Measurements from ENCODE around the gene CYTH1. TPM values are rescaled to one million over a fixed set of nuclear protein-coding genes. Genes with fewer than 3 reads are reported as not detected.

Gene CYTH1
- total RNA-seq, 1 experiment from 2014 or later = 34.3 TPM

DNA sequence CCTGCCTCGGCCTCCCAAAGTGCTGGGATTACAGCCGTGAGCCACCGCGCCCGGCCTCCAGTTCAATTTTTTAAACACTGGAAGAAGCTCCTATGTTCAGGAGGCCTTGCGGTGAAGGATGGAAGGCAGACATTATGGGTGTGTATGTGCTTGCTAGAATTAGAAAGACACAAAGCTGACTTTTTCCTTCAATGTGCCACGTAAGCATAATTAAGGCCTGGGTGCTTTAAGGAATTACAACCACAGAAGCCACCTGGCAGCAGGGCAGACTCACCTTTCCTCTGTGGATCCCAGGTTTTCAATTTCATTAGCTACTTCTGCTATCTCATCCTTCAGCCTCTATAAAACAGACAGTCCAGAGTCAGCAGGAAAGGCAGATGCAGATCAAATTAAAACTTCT, 74.2 kb downstream of the CYTH1 start:
- H3K27ac ChIP-seq (ENCODE audit: low read depth, low read length) = no peak overlapping the region
- peaks cover 8 to 14% of the 10 kb centered on the region in 2 experiments for H3K4me1 ChIP-seq (ENCODE audit: control insufficient read depth in 1 of 2, insufficient read depth in 2 of 2, low read length in 2 of 2)
- CTCF ChIA-PET = interaction anchor here (0.6 to 5.4 kb wide), 12 partner anchors 9 to 262 kb away, joined by 3 to 41 read pairs (median 4); no protein-coding TSS in a partner anchor
- no peaks in the 10 kb centered on the region for H4K20me1 ChIP-seq (ENCODE audit: insufficient read depth)
- RAD21 ChIA-PET (ENCODE audit: low non-redundant PET in 1 of 2, low total read pairs in 2 of 2, uncharacterized antibody in 2 of 2, unreplicated experiment in 2 of 2) = interaction anchor here (0.6 to 1.8 kb wide), 5 partner anchors 28 to 211 kb away, joined by 3 to 9 read pairs (median 5); no protein-coding TSS in a partner anchor
- no peaks in the 10 kb centered on the region for H3K9me3 ChIP-seq (ENCODE audit: control insufficient read depth in 1 of 2, insufficient read depth in 1 of 2, low read depth in 1 of 2, low read length in 2 of 2)
- no peaks in the 10 kb centered on the region for H3K27me3 ChIP-seq (ENCODE audit: insufficient read depth, low read length)
- H3K79me2 ChIP-seq (ENCODE audit: insufficient read depth, low read length) = peaks cover 3% of the 10 kb centered on the region; the same call in 1 of the 2 replicates
- no peak overlapping the region for H3K4me3 ChIP-seq (replicated peaks in 1 of 2; ENCODE audit: low read depth in 1 of 2, low read length in 2 of 2)
- H3K9ac ChIP-seq (ENCODE audit: low read length) = no peak overlapping the region
- peak; percentile 7; the same call in 1 of the 2 replicates for ATAC-seq
- H3K36me3 ChIP-seq (ENCODE audit: control insufficient read depth in 1 of 2, insufficient read depth in 2 of 2, low read length in 2 of 2) = no peaks in the 10 kb centered on the region
- no peak overlapping the region for H2AFZ ChIP-seq (ENCODE audit: low read depth, low read length, poor library complexity, severe bottlenecking)
- intact Hi-C loops (cut with micrococcal nuclease) = loop anchor here (1.0 to 5.0 kb wide), 3 partner anchors 211 to 346 kb away; partner anchors contain the start of gene SOCS3
- TF ChIP-seq SRF (IDR thresholded peaks at IDR 0.05; ENCODE audit: low read depth) (no peak), ZNF274 (IDR thresholded peaks at IDR 0.05; ENCODE audit: low read depth, low read length) (no peak), CBX3 (IDR thresholded peaks at IDR 0.05; ENCODE audit: low read depth) (no peak), SIN3A (IDR thresholded peaks at IDR 0.05; ENCODE audit: low read depth) (no peak), FOSL1 (IDR thresholded peaks at IDR 0.05; ENCODE audit: low read depth) (no peak), ELF1 (IDR thresholded peaks at IDR 0.05; ENCODE audit: borderline replicate concordance, low read depth) (no peak)
- DNase-seq (ENCODE audit: low read depth, low spot score) = no peak
- H3K4me2 ChIP-seq (ENCODE audit: low read length) = no peak overlapping the region
- POLR2A ChIA-PET = no interaction called here
- H3K9me2 ChIP-seq (ENCODE audit: insufficient read depth) = no peaks in the 10 kb centered on the region
- BruUV-seq (replicated peaks) = no TSS peak

DNA sequence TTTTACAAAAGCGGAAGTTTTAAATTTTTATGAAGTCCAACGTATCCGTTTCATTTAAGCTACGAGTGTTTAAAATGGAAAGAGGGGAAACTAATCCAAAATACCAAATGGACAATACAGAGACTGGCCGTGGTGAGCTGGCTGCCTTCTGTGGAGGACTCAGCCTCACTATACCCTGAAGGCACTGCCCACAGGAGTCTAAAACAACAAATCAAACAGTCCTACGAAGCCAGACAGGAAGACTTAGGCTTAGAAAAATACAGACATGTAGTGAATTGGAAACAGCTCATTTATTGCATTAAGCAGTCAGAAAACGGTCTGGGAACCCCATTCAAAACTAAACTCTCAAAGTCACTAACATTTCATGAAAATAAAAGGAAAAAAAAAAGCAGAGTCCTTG, 75.1 kb downstream of the CYTH1 start:
- no peaks in the 10 kb centered on the region for H4K20me1 ChIP-seq (ENCODE audit: insufficient read depth)
- no peaks in the 10 kb centered on the region for H3K9me3 ChIP-seq (ENCODE audit: control insufficient read depth in 1 of 2, insufficient read depth in 1 of 2, low read depth in 1 of 2, low read length in 2 of 2)
- ChIA-PET POLR2A (no interaction called here), CTCF (interaction anchor here (0.9 to 5.4 kb wide), 5 partner anchors 10 to 289 kb away, joined by 3 to 41 read pairs (median 3); no protein-coding TSS in a partner anchor), RAD21 (ENCODE audit: low non-redundant PET in 1 of 2, low total read pairs in 2 of 2, uncharacterized antibody in 2 of 2, unreplicated experiment in 2 of 2) (interaction anchor here (1.3 to 1.8 kb wide), 2 partner anchors 210 kb away, joined by 5 to 9 read pairs; no protein-coding TSS in a partner anchor)
- peaks cover 8 to 14% of the 10 kb centered on the region in 2 experiments for H3K4me1 ChIP-seq (ENCODE audit: control insufficient read depth in 1 of 2, insufficient read depth in 2 of 2, low read length in 2 of 2)
- H3K79me2 ChIP-seq (ENCODE audit: insufficient read depth, low read length) = peaks cover 3% of the 10 kb centered on the region; the same call in 1 of the 2 replicates
- H2AFZ ChIP-seq (ENCODE audit: low read depth, low read length, poor library complexity, severe bottlenecking) = no peak overlapping the region
- no peak for TF ChIP-seq REST (IDR thresholded peaks at IDR 0.05; ENCODE audit: low read depth)
- no peak for TF ChIP-seq RAD21 (IDR thresholded peaks at IDR 0.05; ENCODE audit: low read depth)
- no peak for TF ChIP-seq ATF3 (IDR thresholded peaks at IDR 0.05)
- no peak for TF ChIP-seq EZH2 (IDR thresholded peaks at IDR 0.05)
- TF ChIP-seq EZH2phosphoT487 (IDR thresholded peaks at IDR 0.05; ENCODE audit: borderline replicate concordance) = no peak
- no peak for TF ChIP-seq JUND (IDR thresholded peaks at IDR 0.05)
- peaks cover 0 to 1% of the 10 kb centered on the region in 2 experiments; a peak in 1 of 4 replicates for H3K36me3 ChIP-seq (ENCODE audit: control insufficient read depth in 1 of 2, insufficient read depth in 2 of 2, low read length in 2 of 2)
- no peak overlapping the region for H3K4me3 ChIP-seq (replicated peaks in 1 of 2; ENCODE audit: low read depth in 1 of 2, low read length in 2 of 2)
- H3K4me2 ChIP-seq (ENCODE audit: low read length) = no peak overlapping the region
- no peak overlapping the region for H3K27ac ChIP-seq (ENCODE audit: low read depth, low read length)
- no peak for DNase-seq (ENCODE audit: low read depth, low spot score)
- BruUV-seq (replicated peaks) = no TSS peak
- no peaks in the 10 kb centered on the region for H3K9me2 ChIP-seq (ENCODE audit: insufficient read depth)
- H3K9ac ChIP-seq (ENCODE audit: low read length) = no peak overlapping the region
- ATAC-seq = no peak
- intact Hi-C loops (cut with micrococcal nuclease) = loop anchor here (5.0 kb wide), 1 partner anchor 345 kb away; the partner anchor contains the start of gene SOCS3
- H3K27me3 ChIP-seq (ENCODE audit: insufficient read depth, low read length) = no peaks in the 10 kb centered on the region

Data from HCT116 (cell line).